Ovary (tissue), 3 donors: ENCODE data around the gene AMER1.

Source experiments
- EP300 ChIP-seq: sonication (generic); formaldehyde crosslinking; IDR thresholded peaks from one replicate; pipeline ENCODE4 v1.6.1; 2017; ENCODE audit warnings: antibody characterized with exemption
- POLR2A ChIP-seq: fragments of 450-650 bp; IDR thresholded peaks from one replicate; pipeline ENCODE4 v1.6.1; 2017; ENCODE audit warnings: antibody characterized with exemption, mild to moderate bottlenecking, moderate library complexity
- TF ChIP-seq, protein P1 (sequence below), 3 donors: fragments of 450-650 bp in 2 of 3; fragments of 200-600 bp in 1 of 3; IDR thresholded peaks; one replicate each; pipeline versions ENCODE4 v1.5.1 to v1.8.0; 2016 to 2022; ENCODE audit warnings: antibody characterized with exemption in 3 of 3, mild to moderate bottlenecking in 1 of 3
- donor health status: DM: no; HTN: no; CAD: no.

DNA sequence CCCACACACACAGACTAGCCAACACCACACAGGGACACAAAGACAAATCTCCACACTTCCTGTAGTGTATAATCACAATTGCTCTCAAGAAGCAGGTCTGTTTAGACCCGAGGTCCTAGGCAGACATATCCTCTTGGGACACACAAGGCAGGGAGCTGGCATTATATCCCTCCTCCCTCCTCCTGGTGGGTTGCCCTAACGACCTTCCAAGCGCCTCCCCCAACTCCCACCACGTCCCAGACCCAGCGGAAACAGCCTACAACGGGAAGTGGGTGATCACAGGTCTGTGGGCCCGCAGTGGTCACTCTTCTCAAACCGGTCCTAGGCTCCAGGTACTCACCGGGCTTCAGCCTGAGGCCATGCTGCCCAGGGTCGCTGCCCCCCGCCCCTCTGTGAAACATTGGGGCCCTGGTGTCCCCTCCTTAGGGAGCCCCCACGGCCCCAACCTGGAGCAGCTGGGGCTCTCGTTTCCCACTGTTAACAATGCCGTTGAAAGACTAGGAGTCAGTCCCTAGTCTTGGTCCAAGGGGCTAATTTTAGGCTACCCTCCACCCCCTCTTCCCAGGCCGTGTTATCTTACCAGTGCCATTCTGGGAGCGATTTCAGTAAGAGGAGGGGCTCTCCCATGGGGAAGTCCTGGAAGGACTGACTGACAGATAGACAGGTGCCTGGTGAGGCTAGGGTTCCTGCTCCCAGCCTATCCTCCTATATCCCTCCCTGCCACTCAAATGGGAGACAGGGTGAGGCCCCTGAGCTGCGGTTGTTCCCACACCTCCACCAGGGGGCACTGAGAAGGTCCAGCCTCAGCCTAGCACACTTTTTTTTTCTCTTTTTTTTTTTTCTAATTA lies 24.8 kb upstream of the AMER1 start, which contains the start of gene ASB12:
- TF ChIP-seq, protein P1, sequence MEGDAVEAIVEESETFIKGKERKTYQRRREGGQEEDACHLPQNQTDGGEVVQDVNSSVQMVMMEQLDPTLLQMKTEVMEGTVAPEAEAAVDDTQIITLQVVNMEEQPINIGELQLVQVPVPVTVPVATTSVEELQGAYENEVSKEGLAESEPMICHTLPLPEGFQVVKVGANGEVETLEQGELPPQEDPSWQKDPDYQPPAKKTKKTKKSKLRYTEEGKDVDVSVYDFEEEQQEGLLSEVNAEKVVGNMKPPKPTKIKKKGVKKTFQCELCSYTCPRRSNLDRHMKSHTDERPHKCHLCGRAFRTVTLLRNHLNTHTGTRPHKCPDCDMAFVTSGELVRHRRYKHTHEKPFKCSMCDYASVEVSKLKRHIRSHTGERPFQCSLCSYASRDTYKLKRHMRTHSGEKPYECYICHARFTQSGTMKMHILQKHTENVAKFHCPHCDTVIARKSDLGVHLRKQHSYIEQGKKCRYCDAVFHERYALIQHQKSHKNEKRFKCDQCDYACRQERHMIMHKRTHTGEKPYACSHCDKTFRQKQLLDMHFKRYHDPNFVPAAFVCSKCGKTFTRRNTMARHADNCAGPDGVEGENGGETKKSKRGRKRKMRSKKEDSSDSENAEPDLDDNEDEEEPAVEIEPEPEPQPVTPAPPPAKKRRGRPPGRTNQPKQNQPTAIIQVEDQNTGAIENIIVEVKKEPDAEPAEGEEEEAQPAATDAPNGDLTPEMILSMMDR (IDR thresholded peaks at IDR 0.05) = no peak
- TF ChIP-seq POLR2A (no peak), EP300 (no peak)
